ENCODE results near the gene TRAPPC13.
"Not testable (repeated sequence)": the region's sequence is repeated elsewhere in the genome, so short reads cannot be mapped to it uniquely, and the experiment has no call there.

The TRAPPC13 gene

GRCh38 chr5:65612298-65612907 is 12.4 kb upstream of the TRAPPC13 start:
- Histone ChIP-seq H2BK15ac (replicated peaks; ENCODE audit: low read depth) (no peak overlapping the region), H3K56ac (ENCODE audit: low read length) (no peak overlapping the region), H3K4ac (ENCODE audit: low read depth, low read length) (no peak overlapping the region), H3K36me3 (ENCODE audit: control insufficient read depth, insufficient read depth, low read length) (no peaks in the 10 kb centered on the region), H3K23ac (ENCODE audit: low read length) (no peak overlapping the region), H4K8ac (ENCODE audit: low read depth, low read length) (no peak overlapping the region), H3K4me1 (ENCODE audit: control insufficient read depth, low read depth, low read length) (no peaks in the 10 kb centered on the region), H3K18ac (ENCODE audit: low read length) (no peak overlapping the region), H4K5ac (ENCODE audit: low read length) (no peak overlapping the region), H3K79me1 (ENCODE audit: low read length) (no peaks in the 10 kb centered on the region), H3K9ac (ENCODE audit: low read length) (no peak overlapping the region), H3K27me3 (ENCODE audit: insufficient read depth, low read length, poor library complexity) (no peaks in the 10 kb centered on the region), H2AK5ac (ENCODE audit: low read length) (no peak overlapping the region), H3K79me2 (ENCODE audit: control insufficient read depth, insufficient read depth, low read length) (no peaks in the 10 kb centered on the region), H3K4me2 (ENCODE audit: low read length) (no peak overlapping the region), H3K4me3 (ENCODE audit: low read length) (no peak overlapping the region), H2BK5ac (ENCODE audit: low read length) (no peak overlapping the region), H3K27ac (ENCODE audit: low read depth, low read length) (no peak overlapping the region), H2BK120ac (ENCODE audit: low read depth, low read length) (no peak overlapping the region)
- DNase-seq = no peak
- no CpG with 5 or more reads among the region's 4 CpGs for WGBS (ENCODE audit: extremely low coverage, insufficient coverage, low lambda C conversion rate)

GRCh38 chr5:65620021-65620420 is 4.8 kb upstream of the TRAPPC13 start:
- Histone ChIP-seq H3K27me3 (ENCODE audit: insufficient read depth, low read length, poor library complexity) (no peaks in the 10 kb centered on the region), H3K18ac (ENCODE audit: low read length) (no peak overlapping the region), H4K8ac (ENCODE audit: low read depth, low read length) (no peak overlapping the region), H3K4ac (ENCODE audit: low read depth, low read length) (no peak overlapping the region), H3K79me2 (ENCODE audit: control insufficient read depth, insufficient read depth, low read length) (peaks cover 6% of the 10 kb centered on the region), H3K79me1 (ENCODE audit: low read length) (peaks cover 4% of the 10 kb centered on the region), H3K36me3 (ENCODE audit: control insufficient read depth, insufficient read depth, low read length) (no peaks in the 10 kb centered on the region), H3K56ac (ENCODE audit: low read length) (no peak overlapping the region), H2BK5ac (ENCODE audit: low read length) (no peak overlapping the region), H2AK5ac (ENCODE audit: low read length) (no peak overlapping the region), H2BK120ac (ENCODE audit: low read depth, low read length) (no peak overlapping the region), H3K4me2 (ENCODE audit: low read length) (no peak overlapping the region), H4K5ac (ENCODE audit: low read length) (no peak overlapping the region), H3K9ac (ENCODE audit: low read length) (no peak overlapping the region), H2BK15ac (replicated peaks; ENCODE audit: low read depth) (no peak overlapping the region), H3K4me3 (ENCODE audit: low read length) (no peak overlapping the region), H3K27ac (ENCODE audit: low read depth, low read length) (no peak overlapping the region), H3K23ac (ENCODE audit: low read length) (no peak overlapping the region), H3K4me1 (ENCODE audit: control insufficient read depth, low read depth, low read length) (peaks cover 4% of the 10 kb centered on the region)
- no CpG with 5 or more reads among the region's 4 CpGs for WGBS (ENCODE audit: extremely low coverage, insufficient coverage, low lambda C conversion rate)
- no peak for DNase-seq

- not testable (repeated sequence) for H4K8ac ChIP-seq (ENCODE audit: low read depth, low read length); H3K9ac ChIP-seq (ENCODE audit: low read length); H3K56ac ChIP-seq (ENCODE audit: low read length); H3K4me3 ChIP-seq (ENCODE audit: low read length); H3K23ac ChIP-seq (ENCODE audit: low read length); H3K4me1 ChIP-seq (ENCODE audit: control insufficient read depth, low read depth, low read length); H3K18ac ChIP-seq (ENCODE audit: low read length); H3K4me2 ChIP-seq (ENCODE audit: low read length); H3K27me3 ChIP-seq (ENCODE audit: insufficient read depth, low read length, poor library complexity); H2BK5ac ChIP-seq (ENCODE audit: low read length); H4K5ac ChIP-seq (ENCODE audit: low read length); H2BK15ac ChIP-seq (replicated peaks; ENCODE audit: low read depth); H3K27ac ChIP-seq (ENCODE audit: low read depth, low read length); H3K79me1 ChIP-seq (ENCODE audit: low read length); DNase-seq; H3K4ac ChIP-seq (ENCODE audit: low read depth, low read length); H2AK5ac ChIP-seq (ENCODE audit: low read length); H2BK120ac ChIP-seq (ENCODE audit: low read depth, low read length); H3K36me3 ChIP-seq (ENCODE audit: control insufficient read depth, insufficient read depth, low read length)
- no CpG with 5 or more reads among the region's 4 CpGs for WGBS (ENCODE audit: extremely low coverage, insufficient coverage, low lambda C conversion rate)
- H3K79me2 ChIP-seq (ENCODE audit: control insufficient read depth, insufficient read depth, low read length) = peaks cover 11% of the 10 kb centered on the region
Measured at GRCh38 chr5:65621961-65622360, 2.9 kb upstream of the TRAPPC13 start.

GRCh38 chr5:65623482-65623881 is 1.3 kb upstream of the TRAPPC13 start:
- whole genome bisulfite sequencing (ENCODE audit: extremely low coverage, insufficient coverage, low lambda C conversion rate) = no CpG with 5 or more reads among the region's 9 CpGs
- Histone ChIP-seq H3K4ac (ENCODE audit: low read depth, low read length) (no peak overlapping the region), H3K27ac (ENCODE audit: low read depth, low read length) (no peak overlapping the region), H2BK120ac (ENCODE audit: low read depth, low read length) (no peak overlapping the region), H3K23ac (ENCODE audit: low read length) (no peak overlapping the region), H4K8ac (ENCODE audit: low read depth, low read length) (no peak overlapping the region), H3K79me2 (ENCODE audit: control insufficient read depth, insufficient read depth, low read length) (peaks cover 11% of the 10 kb centered on the region), H2BK5ac (ENCODE audit: low read length) (no peak overlapping the region), H3K18ac (ENCODE audit: low read length) (no peak overlapping the region), H3K4me3 (ENCODE audit: low read length) (peak overlapping the region; percentile 87), H3K4me2 (ENCODE audit: low read length) (peak overlapping the region; percentile 45), H4K5ac (ENCODE audit: low read length) (no peak overlapping the region), H3K79me1 (ENCODE audit: low read length) (peaks cover 6% of the 10 kb centered on the region), H3K9ac (ENCODE audit: low read length) (peak overlapping the region; percentile 79), H3K4me1 (ENCODE audit: control insufficient read depth, low read depth, low read length) (peaks cover 4% of the 10 kb centered on the region), H2AK5ac (ENCODE audit: low read length) (no peak overlapping the region), H3K27me3 (ENCODE audit: insufficient read depth, low read length, poor library complexity) (no peaks in the 10 kb centered on the region), H2BK15ac (replicated peaks; ENCODE audit: low read depth) (no peak overlapping the region), H3K56ac (ENCODE audit: low read length) (peak overlapping the region; percentile 90), H3K36me3 (ENCODE audit: control insufficient read depth, insufficient read depth, low read length) (no peaks in the 10 kb centered on the region)
- no peak for DNase-seq

GRCh38 chr5:65624025-65624570 is 729 bp upstream of the TRAPPC13 start, which contains the start of gene TRIM23:
Gene TRIM23, minus strand, starts transcription at chr5:65624333. Its CDS starts 59 bp downstream, at chr5:65624274.
- no peak within 1 kb of the TSS for H4K5ac ChIP-seq (ENCODE audit: low read length)
- WGBS (ENCODE audit: extremely low coverage, insufficient coverage, low lambda C conversion rate) = no CpG with 5 or more reads among the region's 32 CpGs
- peak within 1 kb of the TSS; percentile 99 for H4K8ac ChIP-seq (ENCODE audit: low read depth, low read length)
- H2BK5ac ChIP-seq (ENCODE audit: low read length) = no peak within 1 kb of the TSS
- H3K36me3 ChIP-seq (ENCODE audit: control insufficient read depth, insufficient read depth, low read length) = no peaks in the 10 kb centered on the region
- H3K23ac ChIP-seq (ENCODE audit: low read length) = no peak within 1 kb of the TSS
- H3K4me1 ChIP-seq (ENCODE audit: control insufficient read depth, low read depth, low read length) = peaks cover 4% of the 10 kb centered on the region
- peaks cover 6% of the 10 kb centered on the region for H3K79me1 ChIP-seq (ENCODE audit: low read length)
- peaks cover 11% of the 10 kb centered on the region for H3K79me2 ChIP-seq (ENCODE audit: control insufficient read depth, insufficient read depth, low read length)
- peak within 1 kb of the TSS; percentile 92 for H3K56ac ChIP-seq (ENCODE audit: low read length)
- H3K4me2 ChIP-seq (ENCODE audit: low read length) = peak within 1 kb of the TSS; percentile 54
- H2BK120ac ChIP-seq (ENCODE audit: low read depth, low read length) = no peak within 1 kb of the TSS
- H3K9ac ChIP-seq (ENCODE audit: low read length) = peak within 1 kb of the TSS; percentile 81
- no peak within 1 kb of the TSS for H2BK15ac ChIP-seq (replicated peaks; ENCODE audit: low read depth)
- no peak within 1 kb of the TSS for H2AK5ac ChIP-seq (ENCODE audit: low read length)
- peak; percentile 96 for DNase-seq
- H3K4ac ChIP-seq (ENCODE audit: low read depth, low read length) = no peak within 1 kb of the TSS
- H3K27me3 ChIP-seq (ENCODE audit: insufficient read depth, low read length, poor library complexity) = no peaks in the 10 kb centered on the region
- H3K18ac ChIP-seq (ENCODE audit: low read length) = no peak within 1 kb of the TSS
- H3K27ac ChIP-seq (ENCODE audit: low read depth, low read length) = peak within 1 kb of the TSS; percentile 43
- peak within 1 kb of the TSS; percentile 93 for H3K4me3 ChIP-seq (ENCODE audit: low read length)

- H3K4me1 ChIP-seq (ENCODE audit: control insufficient read depth, low read depth, low read length) = peaks cover 4% of the 10 kb centered on the region
- no peak overlapping the region for H3K27ac ChIP-seq (ENCODE audit: low read depth, low read length)
- H3K9ac ChIP-seq (ENCODE audit: low read length) = no peak overlapping the region
Measured at GRCh38 chr5:65625743-65626142, 916 bp downstream of the TRAPPC13 start.

More at GRCh38 chr5:65625743-65626142, 916 bp downstream of the TRAPPC13 start:
- no peak overlapping the region for H3K4me3 ChIP-seq (ENCODE audit: low read length)
- H2BK5ac ChIP-seq (ENCODE audit: low read length) = no peak overlapping the region
- DNase-seq = no peak
- peaks cover 8% of the 10 kb centered on the region for H3K79me1 ChIP-seq (ENCODE audit: low read length)
- H3K18ac ChIP-seq (ENCODE audit: low read length) = no peak overlapping the region
- H3K79me2 ChIP-seq (ENCODE audit: control insufficient read depth, insufficient read depth, low read length) = peaks cover 11% of the 10 kb centered on the region
- H4K5ac ChIP-seq (ENCODE audit: low read length) = no peak overlapping the region
- H2AK5ac ChIP-seq (ENCODE audit: low read length) = no peak overlapping the region
- H4K8ac ChIP-seq (ENCODE audit: low read depth, low read length) = no peak overlapping the region
- no peak overlapping the region for H3K4ac ChIP-seq (ENCODE audit: low read depth, low read length)
- H3K4me2 ChIP-seq (ENCODE audit: low read length) = peak overlapping the region; percentile 11
- no peak overlapping the region for H3K56ac ChIP-seq (ENCODE audit: low read length)
- H3K27me3 ChIP-seq (ENCODE audit: insufficient read depth, low read length, poor library complexity) = no peaks in the 10 kb centered on the region
- H2BK120ac ChIP-seq (ENCODE audit: low read depth, low read length) = no peak overlapping the region
- no CpG with 5 or more reads among the region's 6 CpGs for WGBS (ENCODE audit: extremely low coverage, insufficient coverage, low lambda C conversion rate)
- H2BK15ac ChIP-seq (replicated peaks; ENCODE audit: low read depth) = no peak overlapping the region
- H3K23ac ChIP-seq (ENCODE audit: low read length) = no peak overlapping the region
- no peaks in the 10 kb centered on the region for H3K36me3 ChIP-seq (ENCODE audit: control insufficient read depth, insufficient read depth, low read length)

All from mesendoderm (in vitro differentiated cells).